Activated naive CD8-positive, alpha-beta T cell treated with anti-CD3 and anti-CD28 coated beads, Interleukin-2, amount 50 U/mL, for 16 hours (primary cell): ENCODE measurements around the gene PHTF2.

Experiments used
- DNase-seq: peaks from one replicate; pipeline ENCODE4 v3.0.0-alpha.2; 2020; ENCODE audit warnings: low read depth, low spot score

Gene PHTF2

GRCh38 chr7:77794000-77794399 lies 4.6 kb upstream of the PHTF2 start:
- no peak for DNase-seq

DNA sequence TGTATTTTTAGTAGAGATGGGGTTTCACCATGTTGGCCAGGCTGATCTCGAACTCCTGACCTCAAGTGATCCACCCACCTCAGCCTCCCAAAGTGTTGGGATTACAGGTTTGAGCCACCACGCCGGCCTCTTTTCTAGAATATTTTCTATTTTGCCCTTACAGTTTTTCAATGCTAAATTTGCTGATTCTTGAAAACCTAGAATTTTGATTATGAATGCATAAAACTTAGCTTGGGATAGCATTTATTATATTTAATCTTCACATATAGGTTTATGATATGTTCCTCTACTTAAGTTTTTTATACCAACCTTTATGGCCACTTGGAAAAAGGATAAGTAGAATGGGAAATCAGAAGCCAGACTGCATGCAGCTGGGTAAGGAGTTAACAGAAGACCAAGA lies 2.5 kb upstream of the PHTF2 start:
- DNase-seq: no peak

DNA sequence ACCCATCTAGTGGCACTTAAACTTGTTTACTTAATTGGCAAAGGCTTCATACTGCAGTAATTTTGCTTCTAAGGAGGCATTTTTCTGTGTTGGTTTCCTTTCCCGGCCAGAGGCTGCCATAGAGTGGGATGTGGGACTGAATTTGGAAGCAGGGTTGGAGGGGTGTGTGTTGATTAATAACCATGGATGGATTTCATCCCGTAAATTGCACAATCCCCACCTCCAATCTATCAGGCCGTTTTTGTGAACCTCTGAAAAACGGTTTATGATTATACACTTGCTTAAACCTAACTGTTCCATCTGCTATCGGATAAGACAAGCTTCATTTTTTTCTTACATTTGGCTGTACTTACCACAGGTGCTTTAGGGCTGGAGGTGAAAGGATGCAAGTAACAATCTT lies 1.6 kb upstream of the PHTF2 start:
- no peak for DNase-seq

GRCh38 chr7:77797734-77798393 lies 709 bp upstream of the PHTF2 start:
- DNase-seq: no peak

GRCh38 chr7:77799078-77799964 lies 748 bp downstream of the PHTF2 start:
- DNase-seq: no peak

DNA sequence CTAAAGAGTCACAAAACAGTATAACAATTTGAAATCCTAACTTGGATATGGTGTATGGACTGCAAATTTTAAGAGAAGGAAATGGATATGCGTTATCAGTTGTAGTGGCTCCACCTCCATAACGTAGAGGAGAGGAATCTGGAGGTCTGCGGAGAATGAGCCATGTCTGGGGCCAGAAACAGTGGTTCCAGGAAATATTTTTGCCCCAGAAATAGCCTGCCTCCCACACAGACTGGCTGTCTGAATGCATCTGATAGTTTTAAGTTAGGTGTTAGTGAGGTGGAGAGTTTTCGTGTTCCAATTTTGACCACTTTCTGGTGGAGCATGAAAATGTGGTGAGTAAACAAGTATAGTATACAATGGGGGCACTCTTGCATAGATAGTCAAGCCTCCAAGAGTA lies 1.6 kb downstream of the PHTF2 start:
- DNase-seq: no peak

- no peak for DNase-seq
These were observed 2.2 kb downstream of the PHTF2 start for GRCh38 chr7:77800730-77801129.

DNA sequence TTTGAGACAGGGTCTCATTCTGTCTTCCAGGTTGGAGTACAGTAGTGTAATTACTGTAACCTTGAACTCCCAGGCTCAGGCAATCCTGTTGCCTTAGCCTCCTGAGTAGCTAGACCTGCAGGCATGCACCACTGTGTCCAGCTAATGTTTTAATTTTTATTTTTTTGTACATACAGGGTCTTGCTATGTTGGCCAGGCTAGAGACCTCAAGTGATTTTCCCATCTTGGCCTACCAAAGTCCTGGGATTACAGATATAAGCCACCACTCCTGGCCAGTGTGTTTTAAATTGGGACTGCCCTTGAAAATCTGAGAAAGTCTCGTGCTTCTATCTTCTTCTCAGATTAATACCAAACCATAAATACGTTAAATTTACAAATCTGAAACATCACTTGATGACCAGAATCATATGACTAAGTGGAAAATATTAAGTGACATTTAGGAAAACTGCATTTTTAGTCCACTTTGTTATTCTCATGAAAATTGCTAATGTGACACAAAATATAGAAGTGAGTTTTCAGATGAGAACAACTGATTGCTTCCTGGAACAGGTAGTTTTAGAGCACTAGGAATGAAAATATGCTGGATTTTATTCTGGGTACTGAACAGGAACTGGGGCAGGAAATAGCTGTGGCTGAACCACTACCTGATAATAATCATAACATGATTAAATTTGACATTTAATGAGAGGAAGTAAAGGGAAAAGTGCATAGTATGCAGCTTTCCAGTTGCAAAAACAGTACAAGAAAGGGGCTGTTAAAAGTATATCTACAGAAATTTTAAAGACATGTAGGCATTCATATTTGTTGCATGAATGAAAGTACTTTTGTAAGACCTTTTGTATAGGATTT lies 4.2 kb downstream of the PHTF2 start:
- DNase-seq: no peak

DNA sequence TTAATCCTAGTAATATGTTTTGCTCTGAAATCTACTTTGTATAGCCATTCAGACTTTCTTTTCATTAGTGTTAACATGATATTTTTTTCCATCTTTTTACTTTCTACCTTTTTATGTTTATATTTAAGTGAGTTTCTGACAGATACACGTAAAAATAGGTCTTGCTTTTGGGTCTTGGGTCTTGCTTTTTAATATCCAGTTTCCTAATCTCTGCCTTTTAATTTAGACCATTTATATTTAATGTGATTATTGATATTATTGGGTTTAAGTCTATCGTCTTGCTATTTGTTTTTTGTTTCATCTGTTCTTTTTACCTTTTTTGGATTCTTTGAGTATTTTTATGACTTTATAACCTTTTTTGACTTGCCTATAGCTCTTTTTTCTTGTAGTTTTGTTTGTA lies 7.9 kb downstream of the PHTF2 start:
- no peak for DNase-seq

DNA sequence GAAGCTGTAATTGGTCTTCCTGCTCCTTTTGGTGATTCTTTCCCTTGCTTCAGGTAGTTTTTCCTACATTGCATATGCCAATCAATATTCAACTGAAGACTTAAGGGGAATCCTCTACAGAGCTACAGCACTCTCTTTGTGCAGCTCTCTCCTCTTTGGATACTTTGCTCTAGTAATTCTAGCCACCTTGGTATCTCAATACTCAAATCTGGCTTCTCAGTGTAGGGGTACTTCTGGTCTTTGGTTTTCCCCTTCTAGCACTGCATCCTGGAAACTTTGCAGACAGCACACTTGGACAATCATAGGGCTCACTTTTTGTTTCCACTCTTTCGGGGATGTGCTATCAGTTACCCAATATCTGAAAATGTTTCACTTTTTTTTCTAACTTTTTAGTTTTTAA lies 9.9 kb downstream of the PHTF2 start:
- DNase-seq: no peak

DNA sequence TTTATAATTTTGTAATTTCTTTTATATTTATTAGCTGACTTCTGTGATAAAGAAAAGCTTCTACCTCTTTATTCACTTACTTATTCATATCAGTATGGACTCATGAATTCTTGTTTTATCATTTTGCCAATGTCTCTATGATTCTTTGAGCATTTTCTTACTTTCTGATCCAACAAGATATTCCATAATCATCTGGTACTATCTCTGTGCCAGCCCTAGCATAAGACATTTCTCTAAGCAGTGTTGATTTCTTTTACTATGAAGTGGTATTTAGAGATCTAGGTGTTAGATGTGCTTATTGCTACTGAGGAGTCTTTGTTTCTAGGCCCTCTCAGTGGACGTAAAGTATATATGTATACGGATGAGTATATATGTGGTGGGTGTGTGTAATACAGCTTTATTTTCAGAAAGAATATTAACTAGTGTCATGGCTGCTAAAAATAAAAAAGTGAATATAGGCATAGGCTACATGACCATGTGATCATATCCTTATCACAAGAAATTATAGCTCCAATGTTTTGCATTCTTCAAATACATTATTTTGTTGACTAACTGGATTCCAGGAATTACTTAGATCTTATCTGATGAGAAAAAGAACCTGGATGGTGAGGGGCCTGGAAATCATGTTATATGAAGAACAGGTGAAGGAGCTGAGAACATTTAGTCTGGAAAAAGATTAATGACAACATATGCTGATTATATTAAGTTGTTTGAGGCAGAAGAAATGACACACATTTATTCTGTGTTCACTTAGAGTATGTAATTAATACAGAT lies 13.1 kb downstream of the PHTF2 start:
- DNase-seq: no peak

- DNase-seq: no peak
These were observed 13.7 kb downstream of the PHTF2 start for GRCh38 chr7:77812290-77812685.

DNA sequence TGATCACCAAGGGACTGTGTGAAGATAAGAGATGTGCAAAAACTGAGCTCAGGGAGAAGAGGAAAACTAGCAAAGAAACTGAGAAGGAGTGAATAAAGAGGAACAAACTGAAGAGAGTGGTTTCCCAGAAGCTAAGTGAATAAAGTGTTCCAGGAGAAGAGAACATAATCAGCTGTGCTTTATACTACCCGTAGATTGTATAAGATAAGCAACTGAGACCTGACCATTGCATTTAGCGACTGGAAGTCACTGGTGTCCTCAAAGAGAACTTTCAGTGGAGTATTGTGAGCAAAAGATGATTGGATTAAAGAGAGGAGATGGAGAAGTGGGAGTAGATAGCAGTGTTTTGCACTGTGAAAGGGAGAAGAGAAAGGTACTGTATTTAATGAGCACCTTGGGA lies 14.6 kb downstream of the PHTF2 start:
- DNase-seq: no peak

DNA sequence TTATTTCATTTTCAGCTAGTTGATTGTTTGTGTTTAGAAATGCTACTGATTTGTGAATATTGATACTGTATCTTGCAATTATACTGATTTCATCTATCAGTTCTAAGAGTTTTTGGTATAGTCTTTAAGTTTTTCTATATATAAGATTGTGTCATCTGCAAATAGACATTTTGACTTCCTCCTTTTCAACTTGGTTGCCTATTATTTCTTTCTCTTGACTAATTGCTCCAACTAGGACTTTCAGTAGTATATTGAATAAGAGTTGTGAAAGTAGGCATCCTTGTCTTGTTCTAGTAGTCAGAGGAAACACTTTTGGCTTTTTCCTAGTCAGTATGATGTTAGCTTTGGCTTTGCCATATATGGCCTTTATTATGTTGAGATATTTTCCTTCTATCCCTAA lies 20.4 kb downstream of the PHTF2 start:
- no peak for DNase-seq

DNA sequence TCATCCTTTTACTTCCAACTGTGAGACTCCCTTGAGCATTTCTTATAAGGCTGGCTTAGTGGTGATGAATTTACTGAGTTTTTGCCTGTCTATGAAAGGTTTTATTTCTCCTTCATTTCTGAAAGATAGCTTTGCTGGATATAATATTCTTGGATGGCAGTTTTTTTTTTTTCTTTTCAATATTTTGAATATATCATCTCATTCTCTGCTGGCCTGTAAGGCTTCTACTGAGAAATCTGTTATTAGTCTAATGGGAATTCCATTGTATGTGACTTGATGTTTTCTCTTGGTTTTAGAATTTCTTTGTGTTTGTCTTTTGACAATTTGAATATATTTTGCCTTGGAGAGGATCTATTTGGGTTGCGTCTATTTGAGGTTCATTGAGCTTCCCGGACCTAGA lies 22.4 kb downstream of the PHTF2 start:
- no peak for DNase-seq

DNA sequence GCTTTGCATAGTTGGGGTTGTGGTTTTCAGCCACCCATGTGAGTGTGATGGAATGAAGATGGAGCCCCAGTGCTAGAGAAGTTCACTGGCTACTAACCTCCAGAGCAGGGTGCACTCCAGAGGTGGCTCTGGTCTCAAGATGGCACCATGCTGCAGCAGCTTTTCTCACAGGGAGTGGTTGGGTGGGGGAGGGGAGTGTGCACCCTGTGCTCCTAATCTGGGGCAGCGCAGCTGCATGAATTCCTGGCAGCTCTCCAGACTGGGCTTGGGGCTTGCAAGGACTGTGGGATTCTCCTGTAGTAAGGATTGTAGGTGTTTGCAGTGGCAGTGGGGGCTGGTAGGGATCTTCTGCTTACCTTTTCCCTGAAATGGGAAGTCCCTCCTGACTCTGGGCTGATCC lies 23.7 kb downstream of the PHTF2 start:
- DNase-seq: no peak

DNA sequence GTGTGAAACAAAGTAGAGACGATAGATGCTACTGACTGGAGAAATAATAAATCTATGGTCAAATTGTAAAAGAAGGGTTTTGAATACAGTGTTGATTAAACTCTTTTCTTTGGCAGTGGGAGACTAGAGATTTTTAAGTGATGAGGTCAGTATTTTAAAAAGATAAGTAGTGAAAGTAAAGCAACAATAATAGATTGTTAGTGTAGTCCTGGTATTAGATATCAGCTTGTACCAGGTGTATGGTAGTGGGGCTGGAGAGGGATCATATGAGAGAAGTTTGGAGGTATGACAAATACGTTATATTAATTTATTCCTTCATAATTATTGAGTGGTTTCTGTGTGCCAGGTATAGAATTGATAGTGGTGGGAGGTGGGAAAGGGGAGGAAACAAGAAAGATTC lies 25.2 kb downstream of the PHTF2 start:
- no peak for DNase-seq

DNA sequence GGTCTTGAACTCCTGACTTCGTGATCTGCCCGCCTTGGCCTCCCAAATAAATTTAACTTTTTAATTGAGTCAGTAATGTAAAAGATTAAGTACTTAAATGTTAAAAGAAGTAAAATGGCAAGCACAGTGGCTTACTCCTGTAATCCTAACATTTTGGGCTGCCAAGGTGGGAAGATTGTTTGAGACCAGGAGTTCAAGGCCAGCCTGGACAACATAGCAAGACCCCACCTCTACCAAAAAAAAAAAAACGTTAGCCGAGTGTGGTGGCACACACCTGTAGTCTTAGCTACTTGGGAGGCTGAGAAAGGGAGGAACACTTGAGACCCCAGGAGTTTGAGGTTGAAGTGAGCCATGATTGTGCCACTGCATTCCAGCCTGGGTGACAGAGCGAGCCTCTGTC lies 26.1 kb downstream of the PHTF2 start:
- no peak for DNase-seq

DNA sequence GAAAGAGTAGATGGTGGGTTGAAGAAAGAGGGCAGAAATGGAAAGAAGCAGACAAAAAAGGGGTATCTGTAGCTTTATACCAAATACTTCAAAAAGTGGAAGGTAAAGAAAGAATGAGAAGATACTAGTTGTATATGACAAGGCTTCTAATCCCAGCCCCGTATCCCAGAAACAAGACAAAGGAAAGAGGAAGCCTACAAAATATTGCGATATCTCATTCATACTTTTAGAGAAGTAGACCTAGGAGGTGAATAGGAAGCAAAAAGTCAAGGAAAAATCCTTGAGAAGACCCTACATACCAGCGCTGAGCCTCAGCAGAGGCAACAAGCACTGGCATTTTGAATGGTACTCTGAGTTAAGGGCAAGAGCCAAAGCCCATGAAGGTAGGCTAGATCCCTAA lies 26.6 kb downstream of the PHTF2 start:
- no peak for DNase-seq

DNA sequence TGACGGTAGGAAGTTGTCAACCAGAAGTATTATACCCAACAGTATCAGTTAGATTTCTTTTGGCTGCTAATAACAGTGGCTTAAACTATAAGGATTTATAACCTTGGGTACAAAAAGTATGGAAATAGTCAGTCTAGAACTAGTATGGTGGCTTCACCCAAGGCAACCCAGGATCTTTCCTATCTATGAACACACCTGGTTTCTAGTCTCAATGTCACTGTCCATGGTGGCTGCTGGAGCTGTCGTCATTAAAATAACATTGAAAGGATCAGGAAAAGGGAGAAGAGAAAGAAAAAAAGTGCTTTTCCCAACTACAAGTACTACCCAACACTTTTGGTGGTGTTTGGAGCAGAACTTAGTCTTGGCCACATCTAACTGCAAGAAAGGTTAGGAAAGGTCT lies 27.7 kb downstream of the PHTF2 start:
- no peak for DNase-seq

DNA sequence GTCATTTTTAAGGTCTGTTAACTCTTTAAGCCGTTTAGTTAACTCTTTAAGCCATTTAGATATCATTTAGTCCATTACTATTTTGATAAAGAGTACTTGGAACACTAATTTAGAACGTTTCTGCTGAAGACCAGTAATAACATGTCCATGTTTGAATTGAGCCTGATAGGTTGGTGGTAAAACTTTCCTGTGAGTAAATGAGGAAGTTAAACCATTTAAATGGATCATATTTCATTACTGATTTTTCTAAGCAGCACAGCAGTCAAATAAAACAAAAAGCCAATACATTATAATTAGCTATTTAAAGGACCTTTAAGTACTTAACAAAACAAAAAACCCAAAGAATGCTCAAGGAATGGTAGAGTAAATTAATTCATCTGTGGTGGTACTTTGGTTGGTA lies 29.4 kb downstream of the PHTF2 start:
- DNase-seq: no peak
